ENCODE results near the gene ZCCHC24. TPM values are rescaled to one million over a fixed set of nuclear protein-coding genes. Genes with fewer than 3 reads are reported as not detected.

The ZCCHC24 gene
- total RNA-seq, 1 donor from 2014 or later, result 1.3 TPM

DNA sequence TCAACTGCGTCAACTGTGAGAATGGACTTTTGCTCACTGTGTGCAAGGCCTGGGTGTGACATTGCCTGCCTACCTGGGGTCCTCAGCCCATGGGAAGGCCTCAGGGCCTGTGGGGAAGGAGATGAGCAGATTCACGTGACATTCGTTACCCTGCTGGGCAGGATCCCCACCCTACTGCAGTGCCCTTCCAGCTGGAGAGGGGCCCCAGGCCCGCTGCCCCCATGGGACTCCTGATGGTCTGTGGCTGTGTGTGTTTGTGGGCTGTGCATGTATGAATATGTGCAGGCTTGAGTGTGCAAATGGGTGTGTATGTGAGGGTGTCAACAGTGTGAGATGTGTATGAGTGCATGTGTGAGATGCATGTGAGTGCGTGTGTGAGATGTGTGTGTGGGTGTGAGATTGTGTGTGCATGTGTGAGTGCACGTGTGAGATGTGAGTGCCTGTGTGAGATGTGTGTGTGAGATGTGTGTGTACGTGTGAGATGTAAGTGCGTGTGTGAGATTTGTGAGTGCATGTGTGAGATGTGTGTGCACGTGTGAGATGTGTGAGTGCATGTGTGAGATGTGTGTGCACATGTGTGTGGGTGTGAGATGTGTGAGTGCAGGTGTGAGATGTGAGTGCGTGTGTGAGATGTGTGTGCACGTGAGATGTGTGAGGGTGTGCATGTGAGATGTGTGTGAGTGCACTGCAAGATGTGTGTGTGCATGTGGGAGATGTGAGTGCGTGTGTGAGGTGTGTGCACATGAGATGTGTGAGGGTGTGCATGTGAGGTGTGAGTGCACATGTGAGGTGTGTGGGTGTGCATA is 68.5 kb downstream of the ZCCHC24 start:
- ChIA-PET POLR2A (no interaction called here), CTCF (interaction anchor here (6.4 kb wide), 1 partner anchor 110 kb away, joined by 88 read pairs; no protein-coding TSS in a partner anchor)
- intact Hi-C loops (cut with micrococcal nuclease), result no loop called here
- Mint-ChIP-seq H3K36me3 (ENCODE audit: low read depth) (no peaks in the 10 kb centered on the region), H3K9me3 (no peaks in the 10 kb centered on the region), H3K4me1 (peaks cover 3% of the 10 kb centered on the region), H3K4me3 (no peak overlapping the region), H3K27ac (no peak overlapping the region), H3K27me3 (no peaks in the 10 kb centered on the region)
- no peak for DNase-seq
- TF ChIP-seq, protein P1, sequence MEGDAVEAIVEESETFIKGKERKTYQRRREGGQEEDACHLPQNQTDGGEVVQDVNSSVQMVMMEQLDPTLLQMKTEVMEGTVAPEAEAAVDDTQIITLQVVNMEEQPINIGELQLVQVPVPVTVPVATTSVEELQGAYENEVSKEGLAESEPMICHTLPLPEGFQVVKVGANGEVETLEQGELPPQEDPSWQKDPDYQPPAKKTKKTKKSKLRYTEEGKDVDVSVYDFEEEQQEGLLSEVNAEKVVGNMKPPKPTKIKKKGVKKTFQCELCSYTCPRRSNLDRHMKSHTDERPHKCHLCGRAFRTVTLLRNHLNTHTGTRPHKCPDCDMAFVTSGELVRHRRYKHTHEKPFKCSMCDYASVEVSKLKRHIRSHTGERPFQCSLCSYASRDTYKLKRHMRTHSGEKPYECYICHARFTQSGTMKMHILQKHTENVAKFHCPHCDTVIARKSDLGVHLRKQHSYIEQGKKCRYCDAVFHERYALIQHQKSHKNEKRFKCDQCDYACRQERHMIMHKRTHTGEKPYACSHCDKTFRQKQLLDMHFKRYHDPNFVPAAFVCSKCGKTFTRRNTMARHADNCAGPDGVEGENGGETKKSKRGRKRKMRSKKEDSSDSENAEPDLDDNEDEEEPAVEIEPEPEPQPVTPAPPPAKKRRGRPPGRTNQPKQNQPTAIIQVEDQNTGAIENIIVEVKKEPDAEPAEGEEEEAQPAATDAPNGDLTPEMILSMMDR (IDR thresholded peaks at IDR 0.05), result no peak
- no peak for ATAC-seq (ENCODE audit: low read depth)

DNA sequence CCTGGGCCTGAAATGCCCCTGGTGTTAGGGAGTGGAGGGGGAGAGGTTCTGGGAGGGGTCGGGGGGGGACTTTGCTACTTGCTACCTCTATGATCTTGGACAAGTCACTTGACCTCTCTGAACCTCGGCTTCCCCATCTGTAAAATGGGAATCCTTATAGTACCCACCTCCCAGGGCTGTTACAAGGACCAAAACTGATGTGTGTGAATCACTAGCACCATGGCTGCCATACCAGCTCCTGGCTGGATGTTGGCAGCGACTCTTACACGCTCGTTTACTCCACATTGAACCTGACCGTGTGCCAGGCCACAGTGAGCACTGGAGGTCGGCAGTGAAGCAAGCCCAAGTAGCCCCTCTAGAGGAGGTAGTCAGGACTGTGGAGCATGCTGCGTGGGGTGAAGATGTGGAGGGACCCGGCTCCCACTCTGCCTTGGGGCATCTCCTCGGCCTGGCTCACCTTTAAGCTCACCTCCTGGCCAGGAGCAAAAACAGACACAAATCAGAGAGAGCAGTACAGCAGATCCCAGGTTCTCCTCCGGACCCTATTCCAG is 69.3 kb downstream of the ZCCHC24 start:
- TF ChIP-seq, protein P1 (IDR thresholded peaks at IDR 0.05), result no peak
- H3K4me1 Mint-ChIP-seq, result peaks cover 3% of the 10 kb centered on the region
- no peak overlapping the region for H3K4me3 Mint-ChIP-seq
- DNase-seq (no peak), ATAC-seq (ENCODE audit: low read depth) (no peak)
- intact Hi-C loops (cut with micrococcal nuclease), result no loop called here
- ChIA-PET CTCF (interaction anchor here (3.5 to 6.4 kb wide), 2 partner anchors 92 to 111 kb away, joined by 36 to 88 read pairs; no protein-coding TSS in a partner anchor), POLR2A (no interaction called here)
- no peak overlapping the region for H3K27ac Mint-ChIP-seq
- H3K36me3 Mint-ChIP-seq (ENCODE audit: low read depth), result no peaks in the 10 kb centered on the region
- H3K9me3 Mint-ChIP-seq, result peaks cover 3% of the 10 kb centered on the region
- H3K27me3 Mint-ChIP-seq, result no peaks in the 10 kb centered on the region

DNA sequence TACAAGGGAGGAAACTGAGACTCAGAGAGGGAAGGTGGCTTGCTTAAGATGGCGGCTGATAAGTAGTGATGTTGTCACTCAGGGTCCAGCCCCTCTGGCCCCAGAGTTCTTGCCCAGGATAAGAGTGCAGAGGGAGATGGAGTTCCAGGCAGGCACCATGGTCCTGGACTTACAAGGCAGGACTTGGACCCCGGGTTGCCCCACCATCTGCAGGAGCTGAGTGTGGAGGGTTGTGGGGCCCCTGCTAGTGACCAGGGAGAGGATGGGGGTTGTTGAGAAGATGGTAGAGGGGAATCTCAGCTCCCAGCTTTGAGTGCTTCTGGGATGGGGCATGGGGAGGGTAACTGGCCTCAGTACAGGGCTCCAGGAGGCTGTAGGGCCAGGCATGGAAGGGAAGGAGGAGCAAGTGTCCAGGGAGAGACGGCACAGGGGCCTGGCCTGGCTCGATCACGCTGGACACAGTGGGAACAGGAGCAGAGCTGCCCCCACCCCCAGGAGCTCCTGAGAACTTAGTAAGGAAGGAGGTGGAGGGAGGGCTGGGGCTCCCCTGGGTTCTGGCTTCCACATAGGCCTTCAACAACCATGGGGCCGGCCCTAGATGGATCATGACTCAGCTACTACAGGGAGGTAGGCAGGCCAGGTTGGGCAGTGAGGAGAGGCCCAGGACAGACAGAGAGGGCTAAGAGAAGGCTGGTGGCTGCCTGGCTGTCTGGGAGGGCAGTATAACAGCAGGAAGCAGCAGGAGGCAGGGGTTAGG is 69.9 kb downstream of the ZCCHC24 start:
- TF ChIP-seq, protein P1 (IDR thresholded peaks at IDR 0.05), result no peak
- Mint-ChIP-seq H3K36me3 (ENCODE audit: low read depth) (no peaks in the 10 kb centered on the region), H3K9me3 (peaks cover 3% of the 10 kb centered on the region), H3K4me1 (peaks cover 3% of the 10 kb centered on the region), H3K27ac (no peak overlapping the region), H3K27me3 (no peaks in the 10 kb centered on the region), H3K4me3 (no peak overlapping the region)
- POLR2A ChIA-PET, result no interaction called here
- intact Hi-C loops (cut with micrococcal nuclease), result no loop called here
- CTCF ChIA-PET, result interaction anchor here (3.5 to 6.4 kb wide), 2 partner anchors 93 to 112 kb away, joined by 36 to 88 read pairs; no protein-coding TSS in a partner anchor
- DNase-seq, result no peak
- no peak for ATAC-seq (ENCODE audit: low read depth)

DNA sequence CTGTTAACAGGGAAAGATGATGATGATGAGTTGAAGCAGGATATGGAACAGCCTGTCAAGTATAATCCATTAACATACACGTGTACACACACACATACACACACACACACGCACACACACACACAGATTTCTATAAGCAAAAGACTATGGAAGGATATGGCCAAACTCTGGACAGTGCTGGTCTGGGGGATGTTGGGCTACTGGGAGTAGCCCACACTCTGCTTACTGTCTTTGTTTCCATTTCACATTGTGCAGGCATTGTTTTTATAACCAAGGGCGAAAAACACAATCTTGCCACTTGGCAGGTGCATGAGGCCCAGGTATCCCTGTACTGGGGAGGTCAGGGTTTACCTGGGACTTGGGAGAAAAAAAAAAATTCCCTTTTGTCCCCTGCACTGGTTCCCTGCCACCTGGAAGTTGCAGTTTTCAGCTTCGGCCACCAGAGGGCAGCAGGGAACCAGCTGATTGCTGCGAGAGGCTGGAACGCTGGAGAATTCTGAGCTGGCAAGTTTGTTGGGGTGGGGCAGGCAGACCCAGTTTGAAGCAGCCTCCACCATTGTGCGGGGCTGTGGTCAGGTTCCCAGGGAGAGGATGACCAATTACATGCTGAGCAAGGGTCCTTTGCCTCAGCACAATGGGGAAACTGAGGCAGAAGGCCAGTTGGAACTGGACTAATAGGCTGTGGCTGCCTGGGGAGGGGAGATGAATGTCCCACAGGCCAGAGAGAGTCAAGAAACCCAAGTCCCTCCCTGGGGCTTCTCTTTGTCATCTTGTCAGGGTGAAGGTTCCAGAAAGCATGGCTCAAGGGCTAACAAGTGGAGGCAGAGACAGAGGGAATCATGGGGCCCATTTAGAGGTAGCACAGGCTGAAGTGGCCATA is 70.9 kb downstream of the ZCCHC24 start:
- CTCF ChIA-PET, result interaction anchor here (0.7 to 6.4 kb wide), 24 partner anchors 9 to 1146 kb away, joined by 3 to 88 read pairs (median 4); partner anchors contain the start of gene PPIF
- intact Hi-C loops (cut with micrococcal nuclease), result loop anchor here (1.0 to 5.0 kb wide), 4 partner anchors 73 to 117 kb away; partner anchors contain the start of gene ZCCHC24

More for the DNA sequence above, 70.9 kb downstream of the ZCCHC24 start:
- peaks cover 3% of the 10 kb centered on the region for H3K9me3 Mint-ChIP-seq
- DNase-seq (peak; percentile 63), ATAC-seq (ENCODE audit: low read depth) (peak; percentile 82)
- POLR2A ChIA-PET, result interaction anchor here (0.6 to 1.0 kb wide), 2 partner anchors 13 to 113 kb away, joined by 3 read pairs; no protein-coding TSS in a partner anchor
- TF ChIP-seq, protein P1 (IDR thresholded peaks at IDR 0.05), result peak; percentile 73
- no peaks in the 10 kb centered on the region for H3K36me3 Mint-ChIP-seq (ENCODE audit: low read depth)
- no peak overlapping the region for H3K4me3 Mint-ChIP-seq
- H3K27ac Mint-ChIP-seq, result no peak overlapping the region
- no peaks in the 10 kb centered on the region for H3K27me3 Mint-ChIP-seq
- peaks cover 3% of the 10 kb centered on the region for H3K4me1 Mint-ChIP-seq
